H7 (cell line): ENCODE data around the gene PNMA8A. TPM values are rescaled to one million over a fixed set of nuclear protein-coding genes. Genes with fewer than 3 reads are reported as not detected.

Experiments
- DNase-seq: peaks from one replicate; pipeline ENCODE4 v3.0.0; 2012
- H3K27me3 ChIP-seq: 2 replicates; pipeline ENCODE4 v1.6.0; 2011; ENCODE audit warnings: mild to moderate bottlenecking, low read length; ENCODE audit not compliant: control insufficient read depth, insufficient read depth
- H3K36me3 ChIP-seq: replicated peaks from 2 replicates; pipeline ENCODE4 v1.5.1; 2011; ENCODE audit warnings: low read length; ENCODE audit not compliant: control insufficient read depth, insufficient read depth
- H3K4me3 ChIP-seq: 2 replicates; pipeline ENCODE4 v1.5.1; 2011; ENCODE audit warnings: low read depth, mild to moderate bottlenecking, control low read depth, low read length, moderate library complexity; ENCODE audit not compliant: insufficient read depth
- total RNA-seq: library from RNA; depleted of rRNA; stranded (reverse); fragments of >200 nt; shearing (Covaris generic); gene quantifications from 2 replicates; pipeline ENCODE4 v1.2.3, GENCODE V29; 2014

PNMA8A gene
- total RNA-seq, 1 experiment from 2014 or later: 17.4 TPM

- no peak for DNase-seq
- Histone ChIP-seq H3K36me3 (peaks cover 3% of the 10 kb centered on the region), H3K4me3 (no peak overlapping the region), H3K27me3 (no peaks in the 10 kb centered on the region)
Observed at GRCh38 chr19:46463516-46463915, 7.8 kb downstream of the PNMA8A start.

GRCh38 chr19:46461537-46461936 is 9.8 kb downstream of the PNMA8A start:
- H3K27me3 ChIP-seq: no peaks in the 10 kb centered on the region

GRCh38 chr19:46460981-46461380 is 10.4 kb downstream of the PNMA8A start:
- no peaks in the 10 kb centered on the region for H3K36me3 ChIP-seq
- no peak overlapping the region for H3K4me3 ChIP-seq
- H3K27me3 ChIP-seq: no peaks in the 10 kb centered on the region
- no peak for DNase-seq

More at GRCh38 chr19:46461537-46461936, 9.8 kb downstream of the PNMA8A start:
- Histone ChIP-seq H3K4me3 (no peak overlapping the region), H3K36me3 (no peaks in the 10 kb centered on the region)
- DNase-seq: no peak

- no peaks in the 10 kb centered on the region for H3K27me3 ChIP-seq
- H3K36me3 ChIP-seq: no peaks in the 10 kb centered on the region
- H3K4me3 ChIP-seq: no peak overlapping the region
- DNase-seq: no peak
Observed at GRCh38 chr19:46460055-46460454, 11.3 kb downstream of the PNMA8A start.

GRCh38 chr19:46456930-46457329 is 14.4 kb downstream of the PNMA8A start:
- Histone ChIP-seq H3K4me3 (no peak overlapping the region), H3K27me3 (no peaks in the 10 kb centered on the region), H3K36me3 (no peaks in the 10 kb centered on the region)
- DNase-seq: no peak

GRCh38 chr19:46454244-46454643 is 17.1 kb downstream of the PNMA8A start:
- no peak for DNase-seq
- H3K27me3 ChIP-seq: no peaks in the 10 kb centered on the region
- no peak overlapping the region for H3K4me3 ChIP-seq
- H3K36me3 ChIP-seq: no peaks in the 10 kb centered on the region

GRCh38 chr19:46453661-46454060 is 17.7 kb downstream of the PNMA8A start:
- H3K36me3 ChIP-seq: no peaks in the 10 kb centered on the region
- H3K4me3 ChIP-seq: no peak overlapping the region
- no peak for DNase-seq
- no peaks in the 10 kb centered on the region for H3K27me3 ChIP-seq

- Histone ChIP-seq H3K36me3 (no peaks in the 10 kb centered on the region), H3K4me3 (no peak overlapping the region), H3K27me3 (no peaks in the 10 kb centered on the region)
- no peak for DNase-seq
Observed at GRCh38 chr19:46452186-46452585, 19.2 kb downstream of the PNMA8A start.

- no peaks in the 10 kb centered on the region for H3K27me3 ChIP-seq
- H3K36me3 ChIP-seq: no peaks in the 10 kb centered on the region
- no peak for DNase-seq
- H3K4me3 ChIP-seq: no peak overlapping the region
Observed at GRCh38 chr19:46451352-46451751, 20.0 kb downstream of the PNMA8A start.

GRCh38 chr19:46450737-46451136 is 20.6 kb downstream of the PNMA8A start:
- Histone ChIP-seq H3K27me3 (no peaks in the 10 kb centered on the region), H3K36me3 (no peaks in the 10 kb centered on the region), H3K4me3 (no peak overlapping the region)
- DNase-seq: no peak

GRCh38 chr19:46449228-46449627 is 22.1 kb downstream of the PNMA8A start:
- Histone ChIP-seq H3K4me3 (no peak overlapping the region), H3K27me3 (no peaks in the 10 kb centered on the region), H3K36me3 (no peaks in the 10 kb centered on the region)
- DNase-seq: no peak

GRCh38 chr19:46448601-46449000 is 22.8 kb downstream of the PNMA8A start:
- DNase-seq: no peak
- Histone ChIP-seq H3K4me3 (no peak overlapping the region), H3K27me3 (no peaks in the 10 kb centered on the region), H3K36me3 (no peaks in the 10 kb centered on the region)

- H3K36me3 ChIP-seq: no peaks in the 10 kb centered on the region
- DNase-seq: no peak
- no peaks in the 10 kb centered on the region for H3K27me3 ChIP-seq
- H3K4me3 ChIP-seq: no peak overlapping the region
Observed at GRCh38 chr19:46447824-46448223, 23.5 kb downstream of the PNMA8A start.

- no peak for DNase-seq
- Histone ChIP-seq H3K4me3 (no peak overlapping the region), H3K36me3 (no peaks in the 10 kb centered on the region), H3K27me3 (no peaks in the 10 kb centered on the region)
Observed at GRCh38 chr19:46447006-46447405, 24.4 kb downstream of the PNMA8A start.

GRCh38 chr19:46446021-46446420 is 25.3 kb downstream of the PNMA8A start:
- no peak overlapping the region for H3K4me3 ChIP-seq
- no peaks in the 10 kb centered on the region for H3K27me3 ChIP-seq
- no peak for DNase-seq

GRCh38 chr19:46442808-46443450 is 28.4 kb downstream of the PNMA8A start:
- no peak for DNase-seq
- no peak overlapping the region for H3K4me3 ChIP-seq
- H3K36me3 ChIP-seq: no peaks in the 10 kb centered on the region
- H3K27me3 ChIP-seq: no peaks in the 10 kb centered on the region

More at GRCh38 chr19:46446021-46446420, 25.3 kb downstream of the PNMA8A start:
- no peaks in the 10 kb centered on the region for H3K36me3 ChIP-seq
